KOPT-K1 (cell line): ENCODE measurements around the gene ELP6.
"Not testable (repeated sequence)": the region's sequence is repeated elsewhere in the genome, so short reads cannot be mapped to it uniquely, and the experiment has no call there.

Experiments
- H3K27ac ChIP-seq: fragments of 200-600 bp; sonication (generic); 2 replicates; pipeline ENCODE4 v1.5.1; 2016; ENCODE audit warnings: antibody characterized with exemption, mild to moderate bottlenecking, low read depth, low read length; ENCODE audit not compliant: poor library complexity, severe bottlenecking
- H3K36me3 ChIP-seq: fragments of 200-600 bp; sonication (generic); 2 replicates; pipeline ENCODE4 v1.5.1; 2017; ENCODE audit warnings: antibody characterized with exemption, mild to moderate bottlenecking, low read length, moderate library complexity; ENCODE audit not compliant: insufficient read depth
- H3K9me3 ChIP-seq: fragments of 200-600 bp; sonication (generic); 2 replicates; pipeline ENCODE4 v1.5.1; 2017; ENCODE audit warnings: antibody characterized with exemption, low read length, mild to moderate bottlenecking; ENCODE audit not compliant: insufficient read depth, poor library complexity, severe bottlenecking

ELP6 gene

GRCh38 chr3:47522082-47522987 is 8.8 kb upstream of the ELP6 start:
- no peaks in the 10 kb centered on the region for H3K36me3 ChIP-seq
- peak overlapping the region; percentile 54 for H3K27ac ChIP-seq

DNA sequence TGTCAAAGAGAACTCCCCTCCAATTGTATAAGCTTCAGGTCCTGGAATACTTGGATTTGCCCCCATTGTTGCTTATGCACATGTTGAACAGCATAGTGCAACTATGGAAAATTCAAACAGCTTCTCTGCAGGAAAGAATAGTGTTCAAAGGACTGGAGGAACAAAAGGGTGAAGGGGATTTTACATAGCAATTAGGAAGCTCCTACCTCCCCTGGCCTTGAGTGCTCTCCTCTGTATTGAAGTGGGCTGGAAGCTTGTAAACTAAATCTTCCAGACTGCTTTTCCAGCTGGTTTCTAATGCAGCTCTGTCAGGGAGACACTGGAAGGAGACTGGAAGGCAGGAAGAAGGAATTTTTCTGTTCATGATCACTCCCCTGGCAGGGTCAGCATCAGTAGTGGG is 7.2 kb upstream of the ELP6 start:
- no peak overlapping the region for H3K27ac ChIP-seq

More at GRCh38 chr3:47522082-47522987, 8.8 kb upstream of the ELP6 start:
- no peaks in the 10 kb centered on the region for H3K9me3 ChIP-seq

GRCh38 chr3:47517937-47518336 is 4.4 kb upstream of the ELP6 start:
- no peaks in the 10 kb centered on the region for H3K36me3 ChIP-seq
- H3K9me3 ChIP-seq, result no peaks in the 10 kb centered on the region
- H3K27ac ChIP-seq, result no peak overlapping the region

More for the DNA sequence above, 7.2 kb upstream of the ELP6 start:
- no peaks in the 10 kb centered on the region for H3K36me3 ChIP-seq
- no peaks in the 10 kb centered on the region for H3K9me3 ChIP-seq

DNA sequence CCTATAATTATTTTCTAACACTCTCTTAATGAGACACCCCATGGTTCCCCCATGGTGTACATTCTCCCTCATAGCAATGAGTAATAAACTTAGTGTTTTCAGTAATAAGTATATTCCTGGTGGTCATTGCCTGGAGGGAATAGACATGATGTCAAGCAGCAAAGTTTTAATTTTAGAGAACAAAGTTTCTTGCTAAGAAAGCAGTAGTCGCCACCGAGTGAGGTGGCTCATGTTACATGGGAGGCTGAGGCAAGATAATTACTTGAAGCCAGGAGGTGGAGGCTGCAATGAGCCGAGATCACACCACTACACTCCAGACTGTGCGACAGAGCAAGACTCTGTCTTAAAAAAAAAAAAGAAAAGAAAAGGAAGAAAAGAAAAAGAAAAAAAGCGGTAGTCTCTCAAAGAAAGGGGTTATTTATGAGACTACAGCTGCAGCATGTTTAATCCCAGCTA is 2.4 kb upstream of the ELP6 start:
- Histone ChIP-seq H3K9me3 (no peaks in the 10 kb centered on the region), H3K27ac (no peak overlapping the region), H3K36me3 (peaks cover 4% of the 10 kb centered on the region)

- Histone ChIP-seq H3K9me3 (no peaks in the 10 kb centered on the region), H3K27ac (no peak overlapping the region), H3K36me3 (peaks cover 12% of the 10 kb centered on the region)
Measured at GRCh38 chr3:47515100-47515499, 1.6 kb upstream of the ELP6 start.

- Histone ChIP-seq H3K36me3 (peaks cover 36% of the 10 kb centered on the region), H3K27ac (peak overlapping the region; percentile 95), H3K9me3 (no peaks in the 10 kb centered on the region)
Measured at GRCh38 chr3:47512416-47513124, 942 bp downstream of the ELP6 start.

GRCh38 chr3:47505267-47505666 is 8.2 kb downstream of the ELP6 start:
- not testable (repeated sequence) for H3K27ac ChIP-seq, H3K9me3 ChIP-seq
- H3K36me3 ChIP-seq, result peaks cover 86% of the 10 kb centered on the region

DNA sequence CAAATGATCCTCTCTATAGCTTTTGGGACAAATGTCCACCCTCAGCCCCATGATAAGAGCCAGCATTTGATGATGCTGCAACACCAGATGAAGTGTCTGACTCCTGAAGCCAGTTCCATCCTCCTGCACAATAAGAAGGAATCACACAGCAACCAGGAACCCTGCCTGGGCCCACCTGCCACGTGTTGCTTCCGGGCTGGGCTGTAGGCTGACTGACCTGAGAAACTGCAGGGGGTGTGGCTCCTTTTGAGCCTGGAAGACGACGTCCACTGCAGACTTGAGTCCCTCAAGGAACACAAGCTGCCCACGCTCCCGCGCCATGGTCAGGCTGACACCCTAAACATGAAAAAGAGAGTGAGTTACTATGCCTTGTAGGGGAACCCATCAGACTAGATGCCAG is 9.4 kb downstream of the ELP6 start:
- Histone ChIP-seq H3K36me3 (peaks cover 84% of the 10 kb centered on the region), H3K27ac (no peak overlapping the region), H3K9me3 (no peaks in the 10 kb centered on the region)

DNA sequence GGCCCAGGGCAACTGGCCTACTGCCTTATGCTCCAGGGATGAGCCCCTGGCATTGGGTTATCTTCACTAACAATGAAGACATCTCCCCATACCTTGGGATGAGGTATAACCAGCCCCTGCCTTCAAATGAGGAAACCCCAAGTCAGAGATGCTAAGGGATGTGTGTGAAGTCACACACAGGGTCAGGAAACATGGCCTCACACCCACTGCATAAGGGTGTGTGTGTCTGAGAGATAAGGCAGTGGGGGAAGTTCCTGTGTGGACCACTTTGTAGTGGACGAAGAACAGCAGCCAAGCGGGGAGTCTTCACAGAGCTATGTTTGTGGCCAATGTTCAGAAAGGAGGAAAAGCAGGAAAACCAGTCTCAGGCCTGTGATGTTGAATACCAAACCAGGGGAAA is 10.5 kb downstream of the ELP6 start:
- H3K36me3 ChIP-seq, result peaks cover 84% of the 10 kb centered on the region
- H3K27ac ChIP-seq, result no peak overlapping the region
- no peaks in the 10 kb centered on the region for H3K9me3 ChIP-seq

DNA sequence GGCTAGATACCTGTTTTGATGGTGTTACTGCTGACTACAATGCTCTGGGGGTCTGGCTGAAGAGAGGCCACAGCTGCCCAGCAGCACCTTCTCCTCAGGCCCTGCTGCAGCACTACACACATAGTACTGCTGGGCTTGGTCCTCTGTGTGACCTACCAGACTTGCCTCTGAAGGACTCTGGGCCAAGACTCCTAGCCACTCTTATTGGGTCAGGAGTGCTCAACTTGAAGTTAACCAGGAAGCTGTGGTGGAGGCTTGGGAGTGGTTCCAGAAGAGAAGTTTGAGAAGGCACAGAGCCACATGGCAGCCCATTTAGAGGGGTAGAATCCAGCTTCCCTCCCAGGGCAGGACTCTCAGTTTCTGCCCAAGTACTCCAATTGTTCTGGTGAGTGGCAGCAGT is 16.6 kb downstream of the ELP6 start:
- H3K27ac ChIP-seq, result no peak overlapping the region
- H3K36me3 ChIP-seq, result peaks cover 90% of the 10 kb centered on the region
- H3K9me3 ChIP-seq, result no peaks in the 10 kb centered on the region

DNA sequence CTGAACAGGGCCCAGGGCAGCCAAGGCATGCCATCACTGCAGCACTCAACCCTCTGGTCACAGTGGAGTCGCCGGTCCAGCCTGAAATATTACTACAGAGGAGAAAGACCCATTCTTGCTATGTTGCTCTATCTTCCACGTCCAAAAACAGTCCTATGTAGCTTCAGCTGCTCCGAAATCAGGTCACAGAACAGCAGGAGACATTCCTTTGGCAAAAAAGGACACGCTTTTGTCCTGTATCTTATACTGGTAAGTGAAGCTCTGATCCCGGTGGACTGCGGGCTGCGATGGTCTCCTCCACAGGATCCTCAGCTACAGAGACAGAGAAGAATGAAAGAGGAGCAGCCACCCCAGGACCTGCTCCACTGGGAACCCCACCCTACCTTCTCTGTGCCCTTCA is 17.6 kb downstream of the ELP6 start:
- Histone ChIP-seq H3K27ac (no peak overlapping the region), H3K36me3 (peaks cover 90% of the 10 kb centered on the region), H3K9me3 (no peaks in the 10 kb centered on the region)

DNA sequence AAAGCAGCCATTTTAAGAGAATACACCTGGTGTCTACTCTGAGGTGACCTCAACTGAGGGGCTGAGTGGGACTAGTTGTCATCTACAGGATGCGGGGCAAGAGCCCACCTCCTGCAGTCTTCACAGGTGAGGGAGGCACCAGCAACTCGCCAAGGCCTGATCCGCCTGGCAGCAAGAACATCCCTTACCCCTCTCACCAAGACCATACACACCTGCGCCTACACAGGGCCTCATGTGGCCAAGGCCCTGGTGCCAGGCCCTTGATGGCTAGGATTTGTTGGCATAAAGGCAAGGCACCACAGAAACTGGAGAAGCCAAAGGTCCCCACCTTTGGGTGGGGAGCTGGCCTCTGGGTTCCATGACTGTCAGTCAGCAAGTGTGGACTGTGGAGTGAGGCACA is 18.4 kb downstream of the ELP6 start:
- no peak overlapping the region for H3K27ac ChIP-seq
- no peaks in the 10 kb centered on the region for H3K9me3 ChIP-seq
- H3K36me3 ChIP-seq, result peaks cover 90% of the 10 kb centered on the region

DNA sequence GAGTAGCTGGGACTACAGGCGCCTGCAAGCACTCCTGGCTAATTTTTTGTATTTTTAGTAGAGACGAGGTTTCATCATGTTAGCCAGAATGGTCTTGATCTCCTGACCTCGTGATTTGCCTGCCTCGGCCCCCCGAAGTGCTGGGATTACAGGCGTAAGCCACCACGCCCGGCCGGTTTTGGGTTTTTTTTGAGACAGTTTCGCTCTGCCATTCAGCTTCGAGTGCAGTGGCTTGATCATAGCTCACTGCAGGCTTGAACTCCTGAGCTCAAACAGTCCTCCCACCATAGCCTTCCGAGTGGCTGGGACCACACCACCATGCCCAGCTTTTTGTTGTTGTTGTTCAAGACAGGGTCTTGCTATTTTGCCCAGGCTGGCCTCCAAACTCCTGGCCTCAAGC is 21.7 kb downstream of the ELP6 start:
- peaks cover 72% of the 10 kb centered on the region for H3K36me3 ChIP-seq

DNA sequence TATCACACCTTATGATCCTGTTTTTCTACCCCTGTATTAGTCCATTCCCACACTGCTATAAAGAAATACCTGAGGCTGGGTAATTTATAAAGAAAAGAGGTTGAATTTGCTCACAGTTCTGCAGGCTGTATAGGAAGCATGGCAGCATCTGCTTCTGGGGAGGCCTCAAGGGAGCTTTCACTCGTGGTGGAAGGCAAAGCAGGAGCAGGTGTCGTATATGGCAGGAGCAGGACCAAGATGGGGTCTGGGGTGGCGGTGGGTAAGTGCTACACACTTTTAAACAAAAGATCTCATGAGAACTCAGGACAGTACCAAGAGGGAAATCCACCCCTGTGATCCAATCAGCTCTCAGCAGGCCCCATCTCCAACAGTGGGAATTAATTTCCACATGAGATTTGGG is 22.3 kb downstream of the ELP6 start:
- Histone ChIP-seq H3K36me3 (peaks cover 67% of the 10 kb centered on the region), H3K9me3 (no peaks in the 10 kb centered on the region), H3K27ac (no peak overlapping the region)

More for the DNA sequence above, 21.7 kb downstream of the ELP6 start:
- Histone ChIP-seq H3K9me3 (no peaks in the 10 kb centered on the region), H3K27ac (no peak overlapping the region)

GRCh38 chr3:47487265-47487664 is 26.2 kb downstream of the ELP6 start:
- H3K36me3 ChIP-seq, result peaks cover 33% of the 10 kb centered on the region
- H3K9me3 ChIP-seq, result no peaks in the 10 kb centered on the region
- H3K27ac ChIP-seq, result no peak overlapping the region
